GM21737 (cell line): Measurements from ENCODE around the gene PACRG.

Experiments
- ATAC-seq: cut with Tn5 transposase; IDR thresholded peaks from one replicate; pipeline ENCODE4 v1.9.1; 2021; ENCODE audit warnings: mild to moderate bottlenecking, moderate library complexity; ENCODE audit not compliant: unreplicated experiment

The PACRG gene

DNA sequence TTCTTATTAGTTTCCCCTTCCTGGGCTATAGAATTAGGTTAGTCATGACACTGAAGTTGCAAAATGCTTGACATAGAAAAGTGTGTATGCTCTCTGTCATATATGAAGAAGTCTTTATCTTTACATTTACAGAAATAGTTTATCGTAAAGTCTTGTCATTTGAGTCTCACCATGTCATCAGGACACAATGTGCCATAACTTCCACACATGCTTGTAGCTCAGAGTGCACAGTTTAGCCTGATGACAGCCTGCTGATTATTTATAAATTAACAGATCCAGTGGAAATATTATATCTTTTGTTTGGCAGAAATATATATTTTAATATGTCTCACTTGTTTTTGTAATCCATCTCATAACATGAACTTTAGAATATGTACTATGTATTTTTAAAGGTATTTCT is 399.8 kb downstream of the PACRG start:
- no peak for ATAC-seq

- no peak for ATAC-seq
These were observed 400.6 kb downstream of the PACRG start for GRCh38 chr6:163128324-163128723.

GRCh38 chr6:163132050-163132750 is 404.4 kb downstream of the PACRG start:
- no peak for ATAC-seq

GRCh38 chr6:163133017-163133416 is 405.2 kb downstream of the PACRG start:
- ATAC-seq, result no peak

DNA sequence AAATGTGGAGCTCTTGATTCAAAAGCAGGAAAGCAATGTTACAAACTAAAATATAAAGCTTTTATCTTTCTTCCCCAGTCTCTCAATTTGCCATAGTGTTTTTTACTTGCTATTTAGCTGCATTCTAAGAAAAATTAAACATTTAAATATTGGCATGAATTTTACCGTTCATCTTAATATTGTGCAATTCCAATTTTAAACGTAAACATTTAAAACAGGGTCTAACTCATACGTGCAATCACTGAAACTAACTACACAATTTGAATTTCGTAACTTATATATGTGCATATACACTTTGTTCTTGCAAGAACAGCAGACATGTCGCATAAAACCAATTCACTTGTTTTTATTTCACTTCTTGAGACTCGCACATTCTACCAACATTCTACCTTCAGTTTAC is 405.9 kb downstream of the PACRG start:
- ATAC-seq, result no peak

- no peak for ATAC-seq
These were observed 409.1 kb downstream of the PACRG start for GRCh38 chr6:163136681-163137397.

- no peak for ATAC-seq
These were observed 409.7 kb downstream of the PACRG start for GRCh38 chr6:163137398-163137881.

DNA sequence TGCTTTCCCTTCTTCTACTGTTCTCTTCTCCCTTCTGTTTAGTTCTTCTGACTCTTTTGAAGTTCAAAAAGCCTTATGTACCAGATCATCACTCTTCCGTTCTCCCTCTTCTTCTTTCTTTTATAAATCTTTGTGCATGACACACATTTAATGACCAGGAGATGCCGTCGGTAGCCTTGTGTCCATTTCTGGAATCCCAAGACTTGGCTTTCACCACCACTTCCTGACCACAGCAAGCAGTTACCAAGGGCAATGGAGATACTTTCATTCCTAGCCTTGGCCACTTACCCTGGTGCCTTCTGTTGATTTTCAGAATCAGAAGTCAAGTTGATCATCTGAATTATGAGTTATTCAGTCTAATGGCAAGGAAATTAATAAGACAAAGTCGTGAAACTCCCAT is 418.3 kb downstream of the PACRG start:
- no peak for ATAC-seq

GRCh38 chr6:163147994-163148393 is 420.2 kb downstream of the PACRG start:
- ATAC-seq, result no peak

- no peak for ATAC-seq
These were observed 420.9 kb downstream of the PACRG start for GRCh38 chr6:163148451-163149278.

DNA sequence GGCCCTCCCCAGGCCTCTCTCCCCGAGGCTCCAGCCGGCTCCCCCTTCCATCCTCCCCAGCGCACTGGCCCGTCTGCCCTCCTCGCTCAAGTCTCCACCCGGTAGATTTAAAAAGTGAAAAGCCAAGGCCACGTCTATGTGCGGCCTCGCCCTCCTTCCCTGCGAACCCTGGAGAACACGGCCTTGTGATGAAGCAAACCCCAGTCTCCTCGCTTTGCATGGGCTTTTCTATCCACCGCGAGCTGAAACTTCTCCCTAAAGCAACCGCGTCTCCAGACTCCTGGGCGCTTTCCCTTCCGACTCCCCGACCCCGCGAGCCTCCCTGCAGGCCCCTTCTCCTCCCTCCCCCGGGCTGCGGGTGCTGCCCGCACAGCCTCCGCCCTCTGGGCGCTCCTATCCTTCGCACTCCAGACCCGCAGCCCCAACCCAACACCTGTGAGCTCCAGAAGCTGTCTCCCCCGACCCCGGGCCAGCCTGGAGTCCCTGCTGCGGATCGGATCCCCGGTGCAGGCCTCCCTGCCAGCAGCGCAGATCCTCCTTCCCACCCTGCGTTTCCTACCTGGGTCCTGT is 421.6 kb downstream of the PACRG start:
- ATAC-seq, result no peak

DNA sequence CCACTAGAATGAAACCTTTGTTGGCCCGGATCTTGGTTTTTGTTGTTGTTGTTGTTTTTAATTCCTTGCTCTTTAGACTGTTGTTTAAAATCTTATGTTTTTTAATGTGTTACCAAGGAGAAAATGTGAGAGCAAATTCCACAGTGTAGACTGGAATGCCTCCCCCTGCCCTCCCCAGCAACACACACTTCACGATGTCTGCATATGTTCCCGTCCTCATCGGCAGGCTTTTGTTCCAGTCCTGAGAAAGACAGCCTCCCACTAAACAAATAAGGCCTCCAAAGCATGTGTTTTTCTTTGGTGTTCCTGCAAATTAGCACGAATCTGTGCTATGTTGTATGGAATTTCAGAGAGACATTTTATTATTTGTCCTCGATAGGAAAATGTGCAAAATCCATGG is 423.4 kb downstream of the PACRG start:
- ATAC-seq, result no peak

DNA sequence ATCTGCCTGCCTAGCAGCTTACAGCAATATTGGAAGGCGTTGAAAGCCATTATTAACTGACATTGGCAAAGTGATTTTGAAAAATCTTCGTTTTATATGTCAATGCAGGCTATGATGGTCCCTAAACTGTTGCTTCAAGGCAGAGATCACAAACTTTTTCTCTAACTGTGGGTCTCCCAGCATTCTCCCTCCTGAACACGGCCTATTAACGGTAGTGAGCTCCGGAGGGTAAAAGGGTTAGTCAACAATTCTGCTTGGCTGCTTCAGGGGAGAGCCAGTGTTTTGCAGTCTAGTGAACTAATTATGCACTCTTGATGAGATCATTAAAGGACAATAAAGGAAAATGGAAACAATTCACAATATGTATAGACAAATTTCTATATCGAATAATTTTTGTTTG is 424.9 kb downstream of the PACRG start:
- no peak for ATAC-seq

DNA sequence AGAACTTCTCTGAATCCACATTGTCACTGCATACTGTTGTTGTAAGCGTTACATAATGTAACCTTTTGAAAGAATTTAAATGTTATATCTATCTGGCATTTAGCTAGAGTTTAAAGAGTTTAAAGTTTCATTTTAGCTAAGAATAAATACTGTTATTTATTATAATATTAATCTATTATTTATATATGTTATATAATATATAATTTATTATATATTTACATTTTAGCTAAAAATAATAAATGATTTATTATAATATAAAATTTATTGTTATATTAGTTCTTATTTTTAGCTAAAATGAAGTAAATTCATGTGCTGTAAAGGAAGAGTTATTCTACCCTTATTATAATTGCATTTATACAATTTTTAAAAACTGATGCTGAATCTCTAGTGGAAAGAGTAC is 431.3 kb downstream of the PACRG start:
- no peak for ATAC-seq

GRCh38 chr6:163159689-163160088 is 431.9 kb downstream of the PACRG start:
- ATAC-seq, result no peak

DNA sequence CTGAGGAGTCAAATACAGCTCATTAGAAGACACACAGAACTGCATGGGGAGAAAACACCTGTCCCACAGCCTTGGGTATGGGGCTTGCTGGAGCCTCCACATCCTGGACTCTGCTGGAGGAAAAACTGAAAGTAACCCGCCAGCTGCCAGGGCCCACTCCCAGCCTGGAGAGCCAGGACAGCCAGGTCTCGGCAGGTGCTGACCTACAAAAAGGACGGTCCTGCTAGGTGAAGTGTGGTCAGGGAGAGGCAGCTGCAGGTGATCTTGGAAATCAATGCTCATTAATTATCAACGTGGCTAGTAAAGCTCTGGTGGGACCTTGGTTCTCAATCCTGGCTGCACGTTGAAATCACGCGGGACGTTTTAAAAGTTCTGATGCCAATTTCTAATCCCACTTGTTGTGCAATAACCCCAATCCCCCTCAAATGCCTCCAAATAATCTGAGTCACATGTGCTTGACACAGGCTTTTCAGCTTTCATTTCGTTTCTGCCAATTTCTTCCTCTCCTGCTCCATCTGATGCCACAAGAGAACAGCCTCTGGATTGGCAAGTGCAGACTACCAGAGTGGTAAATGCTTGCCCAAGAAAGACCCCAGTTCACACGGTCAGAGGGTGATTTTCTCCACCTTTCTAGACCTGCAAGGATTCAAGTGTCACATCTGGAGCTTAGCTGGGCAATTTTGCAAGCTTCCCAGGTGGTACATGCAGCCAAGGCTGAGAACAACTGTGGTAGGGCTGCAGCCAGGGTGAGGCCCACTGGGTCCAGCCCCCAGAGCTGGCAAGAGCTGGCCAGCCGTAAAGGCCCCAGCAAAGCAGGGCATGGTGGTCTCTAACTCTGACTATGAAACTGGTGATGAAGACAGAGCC is 434.5 kb downstream of the PACRG start:
- ATAC-seq, result no peak

- ATAC-seq, result no peak
These were observed 435.1 kb downstream of the PACRG start for GRCh38 chr6:163162874-163163213.

GRCh38 chr6:163164175-163164900 is 436.6 kb downstream of the PACRG start:
- ATAC-seq, result no peak

DNA sequence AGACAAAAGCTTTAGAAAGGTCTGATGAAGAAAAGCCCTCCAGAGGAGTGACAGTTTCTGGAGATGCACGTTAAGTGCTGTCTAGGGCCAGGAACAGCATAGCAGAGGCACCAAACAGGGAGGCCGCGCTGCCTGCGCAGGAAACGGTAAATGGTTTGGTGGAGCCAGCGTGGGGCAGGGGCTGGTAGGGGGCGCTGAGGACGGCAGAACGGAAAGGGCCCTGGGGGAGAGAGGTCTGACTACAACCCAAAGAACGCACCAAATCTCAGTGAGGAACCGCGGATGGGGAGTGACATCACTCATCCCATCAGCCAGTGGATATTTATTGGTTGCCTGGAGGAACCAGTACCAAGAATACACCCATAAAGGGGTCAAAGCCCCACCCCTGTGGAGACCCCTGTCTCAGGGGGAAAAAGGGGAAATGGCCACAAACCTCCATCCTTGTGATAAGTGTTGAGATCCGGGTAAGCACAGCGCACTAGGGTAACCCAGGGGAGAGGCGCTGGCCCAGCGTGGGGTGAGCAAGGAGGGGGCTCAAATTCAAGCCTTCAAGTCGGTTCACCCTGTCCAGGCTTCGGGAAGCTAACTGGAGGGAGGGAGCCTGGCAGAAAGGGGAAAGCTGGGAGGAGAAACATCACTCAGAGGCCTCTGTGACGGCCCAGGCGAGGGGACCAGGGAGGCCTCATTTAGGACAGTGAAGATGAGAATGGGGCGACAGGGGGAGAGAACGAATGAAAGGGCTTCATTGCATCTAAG is 437.6 kb downstream of the PACRG start:
- ATAC-seq, result no peak
